ENCODE results near the gene CIC. TPM values are rescaled to one million over a fixed set of nuclear protein-coding genes. Genes with fewer than 3 reads are reported as not detected.

CIC gene
- total and polyA plus RNA-seq, 9 of the 15 experiments (the other 6 are each of a cell fraction or from before 2014, with no cell fraction given) = 0.07 to 44.7 (median 8.6) TPM

DNA sequence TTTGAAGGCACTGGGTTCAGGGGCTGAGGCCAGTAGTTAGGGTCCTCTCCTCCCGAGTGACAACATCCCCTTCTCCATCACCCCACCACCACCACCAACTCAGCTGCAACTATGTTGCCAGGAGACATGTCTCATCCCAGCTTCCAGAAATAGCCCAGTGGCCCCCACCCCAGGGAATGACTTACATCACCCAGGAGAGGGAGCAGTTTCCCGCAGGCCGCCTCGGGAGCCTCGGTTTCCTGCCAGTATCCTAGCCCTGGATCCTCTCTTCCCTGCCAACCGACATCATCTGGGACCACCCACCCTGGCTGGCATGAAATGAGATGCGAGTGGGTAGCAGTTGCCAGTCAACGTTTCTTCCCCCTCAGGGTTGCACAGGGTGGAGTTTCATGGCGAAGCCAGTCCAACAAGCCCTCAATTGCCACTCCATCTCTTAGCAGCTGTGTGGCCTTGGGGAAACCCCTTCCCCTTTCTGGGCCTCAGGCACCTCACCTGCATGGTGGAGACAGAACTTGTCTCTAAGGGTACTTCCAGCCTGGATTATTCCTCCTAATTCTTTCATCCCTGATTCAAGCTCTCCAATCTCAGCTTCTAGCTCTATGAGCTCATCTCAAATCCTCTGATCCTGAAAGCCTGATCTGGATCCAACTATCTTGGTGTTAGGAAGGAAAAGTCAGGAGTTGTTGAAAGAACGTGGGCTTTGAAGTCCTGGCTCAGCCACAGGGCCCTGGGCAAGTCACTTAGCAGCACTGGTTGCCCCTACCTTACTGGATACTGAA lies 22.7 kb upstream of the CIC start (continued):
- TF ChIP-seq, protein P1, sequence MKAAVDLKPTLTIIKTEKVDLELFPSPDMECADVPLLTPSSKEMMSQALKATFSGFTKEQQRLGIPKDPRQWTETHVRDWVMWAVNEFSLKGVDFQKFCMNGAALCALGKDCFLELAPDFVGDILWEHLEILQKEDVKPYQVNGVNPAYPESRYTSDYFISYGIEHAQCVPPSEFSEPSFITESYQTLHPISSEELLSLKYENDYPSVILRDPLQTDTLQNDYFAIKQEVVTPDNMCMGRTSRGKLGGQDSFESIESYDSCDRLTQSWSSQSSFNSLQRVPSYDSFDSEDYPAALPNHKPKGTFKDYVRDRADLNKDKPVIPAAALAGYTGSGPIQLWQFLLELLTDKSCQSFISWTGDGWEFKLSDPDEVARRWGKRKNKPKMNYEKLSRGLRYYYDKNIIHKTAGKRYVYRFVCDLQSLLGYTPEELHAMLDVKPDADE (conservative IDR thresholded peaks at IDR 0.05; ENCODE audit: control insufficient read depth, low read depth, low read length) = 0 out of 2 replicates have a peak, but pooled peaks have one; percentile 31
- TF ChIP-seq NUFIP1 (IDR thresholded peaks at IDR 0.05; ENCODE audit: partially characterized antibody) (no peak), ZNF239 (CRISPR knock-in tag; IDR thresholded peaks at IDR 0.05) (no peak), MAZ (CRISPR knock-in tag; conservative IDR thresholded peaks at IDR 0.05 in 1 of 2, IDR thresholded peaks at IDR 0.05 in 1 of 2) (peak; percentile 87 to 98), EP300 (IDR thresholded peaks at IDR 0.05; ENCODE audit: low read length) (no peak), ZNF134 (CRISPR knock-in tag; conservative IDR thresholded peaks at IDR 0.05) (no peak), NBN (IDR thresholded peaks at IDR 0.05; ENCODE audit: low read depth) (no peak; the same call in 1 of the 2 replicates), NFRKB (IDR thresholded peaks at IDR 0.05; ENCODE audit: low read depth) (no peak), JUN (IDR thresholded peaks at IDR 0.05; ENCODE audit: borderline replicate concordance, low read depth, low read length) (no peak), JUN (CRISPR knock-in tag; IDR thresholded peaks at IDR 0.05; ENCODE audit: borderline replicate concordance) (no peak), EHMT2 (IDR thresholded peaks at IDR 0.05) (no peak), PHB (CRISPR knock-in tag; IDR thresholded peaks at IDR 0.05) (no peak), ARID2 (IDR thresholded peaks at IDR 0.05) (peak; percentile 29; the same call in 1 of the 2 replicates)
